ENCODE measurements around the gene CCNY. TPM values are rescaled to one million over a fixed set of nuclear protein-coding genes. Genes with fewer than 3 reads are reported as not detected.

The CCNY gene
- total RNA-seq, 1 donor from 2014 or later = 37.5 TPM

DNA sequence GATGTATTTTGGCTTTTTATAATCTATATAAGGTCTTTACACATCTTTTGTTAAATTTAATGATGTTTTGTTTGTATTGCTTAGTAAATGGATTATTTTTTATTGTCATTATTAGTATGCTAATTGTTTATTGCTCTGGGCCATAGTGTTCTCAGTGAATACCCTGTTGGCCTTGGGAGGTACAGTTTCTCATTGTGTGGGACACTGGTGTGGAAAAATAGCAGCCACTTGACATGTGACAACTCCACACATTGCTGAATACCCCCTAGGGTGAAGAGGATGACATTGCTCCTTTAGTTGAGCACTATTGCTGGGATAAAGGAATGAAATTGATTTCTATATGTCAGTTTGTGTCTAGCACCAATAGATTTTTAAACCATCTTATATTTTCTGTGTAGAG, 130.9 kb downstream of the CCNY start:
- no peak for DNase-seq (ENCODE audit: low spot score in 2 of 2)
- Histone ChIP-seq H3K36me3 (no peaks in the 10 kb centered on the region), H3K9me3 (no peaks in the 10 kb centered on the region), H3K4me3 (no peak overlapping the region), H3K27me3 (no peaks in the 10 kb centered on the region), H3K27ac (no peak overlapping the region), H3K4me1 (peaks cover 0 to 28% of the 10 kb centered on the region in 2 donors)
- TF ChIP-seq CTCF (IDR thresholded peaks at IDR 0.05) = no peak
- intact Hi-C loops (cut with DNase I) = no loop called here

DNA sequence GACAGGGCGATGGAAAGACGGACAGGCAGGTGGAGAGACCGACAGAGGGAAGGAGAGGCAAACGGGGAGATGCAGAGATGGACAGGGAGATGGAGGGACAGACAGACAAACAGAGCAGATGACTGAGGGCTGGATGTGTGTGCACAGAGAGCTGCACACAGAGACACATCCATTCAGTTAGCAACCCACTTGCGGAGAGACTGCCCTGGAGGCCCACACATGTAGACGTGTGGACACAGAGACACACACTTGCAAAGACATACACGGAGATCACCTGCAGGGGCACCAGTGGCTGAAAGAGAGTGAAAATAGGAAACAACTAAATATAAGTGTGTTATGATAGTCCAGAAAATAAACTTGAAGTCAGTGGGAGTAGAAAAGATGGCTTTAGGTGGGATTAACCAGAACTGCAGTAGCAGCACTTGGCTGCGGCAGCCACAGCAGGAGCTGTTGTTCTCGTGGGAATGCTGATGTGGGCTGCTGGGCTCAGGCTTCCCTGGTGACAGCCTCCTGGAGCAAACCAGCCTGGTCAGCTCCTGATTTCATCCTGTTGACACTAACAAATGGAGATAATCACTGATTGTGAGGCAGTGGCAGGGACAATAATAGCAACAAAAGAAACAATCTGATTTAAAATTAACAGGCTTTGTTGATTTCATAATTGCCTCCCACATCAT, 134.1 kb downstream of the CCNY start:
- Histone ChIP-seq H3K27me3 (no peaks in the 10 kb centered on the region), H3K9me3 (no peaks in the 10 kb centered on the region), H3K27ac (no peak overlapping the region), H3K4me3 (no peak overlapping the region), H3K36me3 (no peaks in the 10 kb centered on the region), H3K4me1 (peaks cover 0 to 15% of the 10 kb centered on the region in 2 donors)
- intact Hi-C loops (cut with DNase I) = no loop called here
- TF ChIP-seq CTCF (IDR thresholded peaks at IDR 0.05) = no peak
- no peak for DNase-seq (ENCODE audit: low spot score in 2 of 2)

DNA sequence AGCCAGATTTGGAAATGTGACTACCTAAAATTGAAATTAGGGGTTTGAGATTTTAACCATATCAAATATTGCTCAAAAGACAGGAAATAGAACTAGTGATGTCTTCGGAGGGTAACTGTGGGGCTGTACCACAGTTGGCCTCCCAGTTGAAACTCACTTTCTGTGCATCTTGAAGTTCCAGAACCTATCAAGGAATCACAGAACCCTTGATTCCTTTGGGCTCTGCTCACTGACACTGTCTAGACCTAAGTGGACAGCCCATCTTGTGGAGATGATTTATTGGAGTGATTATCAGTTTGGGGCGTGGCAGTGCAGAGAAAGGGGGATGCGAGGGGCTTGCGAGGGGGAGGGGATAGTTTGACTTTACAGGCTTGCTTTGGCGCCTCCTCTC, 134.6 kb downstream of the CCNY start:
- intact Hi-C loops (cut with DNase I) = no loop called here

DNA sequence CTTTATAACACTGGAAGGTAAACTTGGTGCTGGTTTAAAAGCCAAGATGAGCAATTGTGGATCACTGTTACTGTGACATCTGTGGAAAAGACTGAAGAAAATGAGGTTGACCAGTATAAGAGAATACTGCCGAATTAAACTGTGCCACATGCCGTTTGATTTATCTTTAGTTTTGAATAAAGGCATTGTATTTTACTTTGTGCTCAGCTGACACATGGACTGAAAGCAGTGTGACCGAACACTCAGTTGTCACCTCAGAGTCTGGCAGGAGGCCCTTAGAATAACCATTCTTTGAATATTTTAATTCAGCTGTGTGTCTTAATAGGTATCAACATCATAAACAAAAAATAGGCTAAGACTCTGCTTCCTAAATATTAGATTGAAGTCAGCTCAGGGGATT, 135.1 kb downstream of the CCNY start:
- no peaks in the 10 kb centered on the region for H3K27me3 ChIP-seq
- intact Hi-C loops (cut with DNase I) = no loop called here
- TF ChIP-seq CTCF (IDR thresholded peaks at IDR 0.05) = no peak

More for the DNA sequence above, 134.6 kb downstream of the CCNY start:
- Histone ChIP-seq H3K9me3 (no peaks in the 10 kb centered on the region), H3K27ac (no peak overlapping the region), H3K27me3 (no peaks in the 10 kb centered on the region), H3K4me1 (peaks cover 0 to 15% of the 10 kb centered on the region in 2 donors), H3K4me3 (no peak overlapping the region), H3K36me3 (no peaks in the 10 kb centered on the region)
- no peak for DNase-seq (ENCODE audit: low spot score in 2 of 2)
- no peak for TF ChIP-seq CTCF (IDR thresholded peaks at IDR 0.05)

GRCh38 chr10:35480142-35480541, 143.8 kb downstream of the CCNY start:
- TF ChIP-seq CTCF (IDR thresholded peaks at IDR 0.05) = no peak
- Histone ChIP-seq H3K4me3 (no peak overlapping the region), H3K27me3 (no peaks in the 10 kb centered on the region), H3K4me1 (peaks cover 0 to 5% of the 10 kb centered on the region in 2 donors), H3K27ac (no peak overlapping the region), H3K36me3 (no peaks in the 10 kb centered on the region), H3K9me3 (no peaks in the 10 kb centered on the region)
- intact Hi-C loops (cut with DNase I) = no loop called here
- no peak for DNase-seq (ENCODE audit: low spot score in 2 of 2)

More for the DNA sequence above, 135.1 kb downstream of the CCNY start:
- Histone ChIP-seq H3K4me3 (no peak overlapping the region), H3K27ac (no peak overlapping the region), H3K4me1 (peaks cover 0 to 15% of the 10 kb centered on the region in 2 donors), H3K36me3 (no peaks in the 10 kb centered on the region), H3K9me3 (no peaks in the 10 kb centered on the region)
- DNase-seq (ENCODE audit: low spot score in 2 of 2) = no peak

Data from ascending aorta (tissue), 2 donors.